PC-9 (cell line): ENCODE measurements around the gene CXorf65. TPM values are rescaled to one million over a fixed set of nuclear protein-coding genes. Genes with fewer than 3 reads are reported as not detected.

Source experiments
- BruUV-seq: library from RNA; stranded (reverse); fragments of 400-500 nt; replicated peaks from 2 replicates; lab custom pipeline; 2021; lab: Mats Ljungman, UMichigan
- CTCF ChIA-PET: fragments of 300-600 bp; sonication (Branson Sonifier 250); formaldehyde crosslinking; loops from one replicate; lab custom pipeline; 2022; ENCODE audit warnings: antibody characterized with exemption; lab: Charles Lee
- POLR2A ChIA-PET: fragments of 300-600 bp; sonication (Branson Sonifier 250); formaldehyde crosslinking; loops from one replicate; lab custom pipeline; 2022; ENCODE audit warnings: antibody characterized with exemption; ENCODE audit not compliant: unreplicated experiment; lab: Charles Lee
- DNase-seq, 2 experiments: peaks; one replicate each; pipeline versions ENCODE4 v3.0.0 to v3.0.0-alpha.2; 2015 to 2022; ENCODE audit warnings: mixed read lengths in 1 of 2
- H2AFZ ChIP-seq: fragments of 200-600 bp; sonication (generic); 2 replicates; pipeline ENCODE4 v1.8.1; 2017; ENCODE audit warnings: antibody characterized with exemption
- H3F3A ChIP-seq: fragments of 200-600 bp; sonication (generic); 2 replicates; pipeline ENCODE4 v1.8.1; 2017; ENCODE audit warnings: antibody characterized with exemption, mild to moderate bottlenecking, low read depth; ENCODE audit not compliant: insufficient read depth
- H3K27ac ChIP-seq: fragments of 200-600 bp; sonication (generic); 2 replicates; pipeline ENCODE4 v1.6.1; 2016; ENCODE audit warnings: mixed run types
- H3K27me3 ChIP-seq: fragments of 200-600 bp; sonication (generic); 2 replicates; pipeline ENCODE4 v1.6.1; 2016; ENCODE audit warnings: low read depth, mixed run types; ENCODE audit not compliant: insufficient read depth
- H3K36me3 ChIP-seq: fragments of 200-600 bp; sonication (generic); 2 replicates; pipeline ENCODE4 v1.6.1; 2016; ENCODE audit warnings: low read depth, mixed run types
- H3K4me1 ChIP-seq: fragments of 200-600 bp; sonication (generic); replicated peaks from 2 replicates; pipeline ENCODE4 v1.6.1; 2016; ENCODE audit warnings: mixed run types; ENCODE audit not compliant: insufficient read depth
- H3K4me2 ChIP-seq: fragments of 200-600 bp; sonication (generic); 2 replicates; pipeline ENCODE4 v1.6.1; 2017; ENCODE audit warnings: mixed run types
- H3K4me3 ChIP-seq: fragments of 200-600 bp; sonication (generic); 2 replicates; pipeline ENCODE4 v1.6.1; 2016; ENCODE audit warnings: mixed run types
- H3K79me2 ChIP-seq: fragments of 200-600 bp; sonication (generic); 2 replicates; pipeline ENCODE4 v1.6.1; 2017; ENCODE audit warnings: low read depth, mixed run types
- H3K9me2 ChIP-seq: fragments of 200-600 bp; sonication (generic); 2 replicates; pipeline ENCODE4 v1.8.1; 2017; ENCODE audit warnings: mild to moderate bottlenecking; ENCODE audit not compliant: insufficient read depth
- H3K9me3 ChIP-seq: fragments of 200-600 bp; sonication (generic); 2 replicates; pipeline ENCODE4 v1.8.1; 2016; ENCODE audit warnings: low read depth; ENCODE audit not compliant: insufficient read depth
- H4K20me1 ChIP-seq: fragments of 200-600 bp; sonication (generic); 2 replicates; pipeline ENCODE4 v1.8.1; 2017; ENCODE audit not compliant: insufficient read depth
- EZH2 ChIP-seq: fragments of 200-600 bp; sonication (generic); IDR thresholded peaks from 2 replicates; pipeline ENCODE4 v1.8.0; 2017; ENCODE audit warnings: antibody characterized with exemption, low read depth
- intact Hi-C: fragments of 100-400 bp; cut with micrococcal nuclease; formaldehyde crosslinking; loops from one replicate; pipeline ENCODE4 v1.10.0; 2022; ENCODE audit not compliant: unreplicated experiment
- total RNA-seq: library from RNA; stranded (reverse); gene quantifications from 2 replicates; pipeline ENCODE4 v1.2.3, GENCODE V29; 2021
- TF ChIP-seq, protein P1 (sequence below): fragments of 200-600 bp; sonication (generic); conservative IDR thresholded peaks from 2 replicates; pipeline ENCODE4 v1.6.1; 2017; ENCODE audit warnings: mixed run types, antibody characterized with exemption, mild to moderate bottlenecking, moderate library complexity

CXorf65 gene
- total RNA-seq, 1 experiment from 2014 or later: not detected

DNA sequence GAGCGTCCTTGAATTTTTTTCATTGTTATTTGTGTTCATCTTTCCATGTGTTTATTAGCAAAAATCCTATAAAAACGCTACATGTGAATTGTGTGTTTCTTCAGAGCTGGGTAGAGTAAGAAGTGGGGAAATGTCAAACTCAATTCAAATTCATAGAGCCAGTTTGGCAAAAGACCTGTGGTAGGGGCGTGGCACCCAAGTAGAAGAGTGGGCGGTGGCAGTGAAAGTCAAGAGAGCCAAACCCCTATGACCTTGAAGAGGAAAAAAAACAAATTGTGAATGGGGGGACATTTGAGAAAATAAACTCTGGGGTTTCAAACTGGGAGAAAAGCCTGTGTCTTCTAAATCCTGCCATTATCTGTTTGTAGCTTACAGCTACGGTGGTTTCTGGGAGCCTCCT is 15.3 kb downstream of the CXorf65 start:
- no peaks in the 10 kb centered on the region for H3K36me3 ChIP-seq
- H3K9me2 ChIP-seq: no peaks in the 10 kb centered on the region
- no peaks in the 10 kb centered on the region for H4K20me1 ChIP-seq
- H3K4me2 ChIP-seq: no peak overlapping the region
- H3K4me1 ChIP-seq: no peaks in the 10 kb centered on the region
- no peak overlapping the region for H3K4me3 ChIP-seq
- no peaks in the 10 kb centered on the region for H3K27me3 ChIP-seq
- no peak overlapping the region for H2AFZ ChIP-seq
- intact Hi-C loops: no loop called here
- CTCF ChIA-PET: interaction anchor here (0.6 kb wide), 1 partner anchor 91 kb away, joined by 6 read pairs; no protein-coding TSS in a partner anchor
- POLR2A ChIA-PET: no interaction called here
- TF ChIP-seq EZH2: no peak
- TF ChIP-seq, protein P1, sequence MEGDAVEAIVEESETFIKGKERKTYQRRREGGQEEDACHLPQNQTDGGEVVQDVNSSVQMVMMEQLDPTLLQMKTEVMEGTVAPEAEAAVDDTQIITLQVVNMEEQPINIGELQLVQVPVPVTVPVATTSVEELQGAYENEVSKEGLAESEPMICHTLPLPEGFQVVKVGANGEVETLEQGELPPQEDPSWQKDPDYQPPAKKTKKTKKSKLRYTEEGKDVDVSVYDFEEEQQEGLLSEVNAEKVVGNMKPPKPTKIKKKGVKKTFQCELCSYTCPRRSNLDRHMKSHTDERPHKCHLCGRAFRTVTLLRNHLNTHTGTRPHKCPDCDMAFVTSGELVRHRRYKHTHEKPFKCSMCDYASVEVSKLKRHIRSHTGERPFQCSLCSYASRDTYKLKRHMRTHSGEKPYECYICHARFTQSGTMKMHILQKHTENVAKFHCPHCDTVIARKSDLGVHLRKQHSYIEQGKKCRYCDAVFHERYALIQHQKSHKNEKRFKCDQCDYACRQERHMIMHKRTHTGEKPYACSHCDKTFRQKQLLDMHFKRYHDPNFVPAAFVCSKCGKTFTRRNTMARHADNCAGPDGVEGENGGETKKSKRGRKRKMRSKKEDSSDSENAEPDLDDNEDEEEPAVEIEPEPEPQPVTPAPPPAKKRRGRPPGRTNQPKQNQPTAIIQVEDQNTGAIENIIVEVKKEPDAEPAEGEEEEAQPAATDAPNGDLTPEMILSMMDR: no peak
- DNase-seq: no peak
- no peaks in the 10 kb centered on the region for H3K9me3 ChIP-seq
- no TSS peak for BruUV-seq
- H3K79me2 ChIP-seq: no peaks in the 10 kb centered on the region
- H3F3A ChIP-seq: no peaks in the 10 kb centered on the region
- no peak overlapping the region for H3K27ac ChIP-seq

DNA sequence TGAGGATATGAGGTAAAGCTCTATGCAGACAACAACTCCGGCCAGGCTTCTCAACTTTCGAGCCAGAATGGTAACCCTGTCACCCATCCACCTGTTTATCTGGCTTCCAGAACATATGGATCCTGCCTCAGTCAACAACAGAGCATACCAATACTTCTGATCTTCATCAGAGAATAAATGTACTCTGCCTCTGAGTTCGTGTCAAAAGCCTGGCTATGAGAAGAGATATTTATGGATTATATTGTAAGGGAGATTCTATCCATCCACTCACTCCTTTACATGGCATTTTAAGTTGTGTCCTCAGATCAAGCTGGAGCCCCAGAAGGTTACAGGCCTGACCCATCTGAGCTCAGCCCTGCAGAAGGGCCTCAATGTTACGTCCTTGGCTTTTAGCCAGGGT is 20.6 kb downstream of the CXorf65 start:
- POLR2A ChIA-PET: no interaction called here
- no TSS peak for BruUV-seq

DNA sequence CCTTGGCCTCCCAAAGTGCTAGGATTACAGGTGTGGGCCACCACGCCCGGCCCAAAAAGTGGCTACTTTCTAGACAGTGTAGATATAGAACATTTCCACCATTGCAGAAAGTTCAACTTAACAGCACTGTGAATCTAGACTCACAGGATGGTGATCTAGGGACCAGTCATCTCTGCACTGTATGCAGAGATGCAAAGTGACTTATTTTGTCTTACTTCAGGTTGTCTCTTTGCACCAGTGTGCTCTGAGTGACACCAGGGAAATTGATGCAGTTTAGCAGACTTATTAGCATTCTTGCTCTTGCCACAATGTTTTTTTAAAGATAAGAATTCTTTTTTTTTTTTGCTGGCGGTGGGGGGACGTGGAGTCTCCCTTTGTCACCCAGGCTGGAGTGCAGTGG is 23.7 kb downstream of the CXorf65 start:
- Histone ChIP-seq H3K27me3 (no peaks in the 10 kb centered on the region), H3K9me3 (no peaks in the 10 kb centered on the region), H2AFZ (no peak overlapping the region), H3K36me3 (no peaks in the 10 kb centered on the region), H3K27ac (no peak overlapping the region), H3K4me1 (peaks cover 16% of the 10 kb centered on the region), H3K9me2 (no peaks in the 10 kb centered on the region), H3K79me2 (no peaks in the 10 kb centered on the region), H3K4me3 (no peak overlapping the region), H4K20me1 (no peaks in the 10 kb centered on the region), H3F3A (peaks cover 11% of the 10 kb centered on the region), H3K4me2 (no peak overlapping the region)
- no TSS peak for BruUV-seq
- ChIA-PET CTCF (no interaction called here), POLR2A (no interaction called here)
- intact Hi-C loops: no loop called here
- TF ChIP-seq, protein P1: no peak
- TF ChIP-seq EZH2: no peak
- DNase-seq: no peak

More for the DNA sequence above, 20.6 kb downstream of the CXorf65 start:
- Histone ChIP-seq H3K79me2 (no peaks in the 10 kb centered on the region), H3K4me2 (no peak overlapping the region), H3K27me3 (no peaks in the 10 kb centered on the region), H3K9me3 (no peaks in the 10 kb centered on the region), H2AFZ (no peak overlapping the region), H3K4me1 (peaks cover 16% of the 10 kb centered on the region), H3K4me3 (no peak overlapping the region), H4K20me1 (no peaks in the 10 kb centered on the region), H3F3A (peaks cover 11% of the 10 kb centered on the region), H3K9me2 (no peaks in the 10 kb centered on the region), H3K36me3 (no peaks in the 10 kb centered on the region), H3K27ac (no peak overlapping the region)
- CTCF ChIA-PET: no interaction called here
- no peak for DNase-seq
- intact Hi-C loops: no loop called here
- no peak for TF ChIP-seq EZH2
- TF ChIP-seq, protein P1: no peak
